MCF 10A (cell line): ENCODE measurements around the gene MAMDC4. TPM values are rescaled to one million over a fixed set of nuclear protein-coding genes. Genes with fewer than 3 reads are reported as not detected.

Experiments
- BruUV-seq: library from RNA; stranded (reverse); fragments of 400-500 nt; replicated peaks from 2 replicates; lab custom pipeline; 2021; lab: Mats Ljungman, UMichigan
- CTCF ChIA-PET: fragments of 300-600 bp; sonication (Branson Sonifier 250); formaldehyde crosslinking; extraction: SDS; loops from one replicate; lab custom pipeline; 2021; ENCODE audit warnings: antibody characterized with exemption, inconsistent platforms; lab: Yijun Ruan, JAX
- POLR2A ChIA-PET: fragments of 300-600, 350-650 bp; sonication (Branson Sonifier 250); formaldehyde crosslinking; extraction: SDS; loops from one replicate; lab custom pipeline; 2020; ENCODE audit warnings: antibody characterized with exemption, inconsistent platforms; lab: Yijun Ruan, JAX
- DNase-seq: peaks from one replicate; pipeline ENCODE4 v3.0.0-alpha.2; 2018; ENCODE audit not compliant: unreplicated experiment
- H3K27ac Mint-ChIP-seq: one replicate; pipeline ENCODE4 v1.8.0; 2022; ENCODE audit warnings: mild to moderate bottlenecking, low read depth, mixed read lengths; ENCODE audit not compliant: unreplicated experiment
- H3K27me3 Mint-ChIP-seq: one replicate; pipeline ENCODE4 v1.8.0; 2022; ENCODE audit warnings: mixed read lengths; ENCODE audit not compliant: insufficient read depth, unreplicated experiment
- H3K36me3 Mint-ChIP-seq: one replicate; pipeline ENCODE4 v1.8.0; 2022; ENCODE audit warnings: mild to moderate bottlenecking, moderate library complexity, mixed read lengths; ENCODE audit not compliant: insufficient read depth, unreplicated experiment
- H3K4me1 Mint-ChIP-seq: one replicate; pipeline ENCODE4 v1.8.0; 2022; ENCODE audit warnings: mixed read lengths; ENCODE audit not compliant: insufficient read depth, unreplicated experiment
- H3K4me3 Mint-ChIP-seq: one replicate; pipeline ENCODE4 v1.8.0; 2022; ENCODE audit warnings: mild to moderate bottlenecking, moderate library complexity, mixed read lengths; ENCODE audit not compliant: unreplicated experiment
- H3K9me3 Mint-ChIP-seq: one replicate; pipeline ENCODE4 v1.8.0; 2022; ENCODE audit warnings: mixed read lengths; ENCODE audit not compliant: unreplicated experiment
- intact Hi-C: fragments of 100-400 bp; cut with micrococcal nuclease; formaldehyde crosslinking; loops from 2 replicates; pipeline ENCODE4 v1.14.1; 2022
- total RNA-seq: library from RNA; stranded (reverse); gene quantifications from 2 replicates; pipeline ENCODE4 v1.2.3, GENCODE V29; 2022
- TF ChIP-seq, protein P1 (sequence below): fragments of 200-600 bp; IDR thresholded peaks from one replicate; pipeline ENCODE4 v1.8.0; 2022; ENCODE audit warnings: antibody characterized with exemption, mild to moderate bottlenecking; ENCODE audit not compliant: unreplicated experiment

The MAMDC4 gene
- total RNA-seq, 1 experiment from 2014 or later: 14.1 TPM

DNA sequence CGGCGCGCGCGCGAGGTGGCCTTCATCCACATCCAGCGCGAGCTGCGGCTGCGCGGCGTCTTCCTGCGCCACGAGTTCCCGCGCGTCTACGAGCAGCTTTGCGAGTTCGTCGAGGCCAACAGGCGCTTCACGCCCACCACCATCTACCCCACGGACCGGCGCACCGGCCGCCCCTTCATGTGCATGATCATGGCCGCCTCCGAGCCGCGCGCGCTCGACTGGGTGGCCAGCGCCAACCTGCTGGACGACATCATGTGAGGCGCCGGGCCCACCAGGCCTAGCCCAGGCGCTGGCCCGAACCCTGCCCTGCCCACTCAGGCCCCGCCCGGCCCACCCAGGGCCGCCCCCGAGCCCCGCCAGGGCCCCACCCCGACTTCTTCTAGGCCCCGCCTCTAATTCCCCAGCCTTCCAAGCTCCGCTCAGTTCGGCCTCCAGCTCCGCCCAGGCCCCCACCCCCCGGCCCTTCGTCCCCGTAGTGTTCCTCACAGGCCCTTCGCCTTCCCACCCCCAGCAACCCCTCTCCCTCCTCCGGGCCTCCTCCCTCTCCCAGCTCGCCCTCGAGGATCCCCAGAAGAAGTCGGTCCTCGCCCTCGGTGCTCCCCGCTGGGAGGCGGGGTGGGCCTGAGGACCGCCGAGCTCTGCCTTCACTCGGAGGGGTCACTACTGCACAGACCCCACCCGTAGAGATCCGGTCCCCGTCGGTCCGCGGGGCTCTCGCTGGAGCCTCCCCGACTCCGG, 4.9 kb upstream of the MAMDC4 start:
- Mint-ChIP-seq H3K27me3 (no peaks in the 10 kb centered on the region), H3K36me3 (peaks cover 37% of the 10 kb centered on the region), H3K27ac (peak overlapping the region; percentile 89), H3K9me3 (no peaks in the 10 kb centered on the region), H3K4me1 (no peaks in the 10 kb centered on the region), H3K4me3 (peak overlapping the region; percentile 96)
- intact Hi-C loops: loop anchor here (10.0 kb wide), 1 partner anchor 98 kb away; the partner anchor contains the start of genes C8G and FBXW5
- BruUV-seq: no TSS peak
- peak; percentile 43 for DNase-seq
- CTCF ChIA-PET: interaction anchor here (0.9 to 1.6 kb wide), 3 partner anchors 35 to 188 kb away, joined by 3 to 4 read pairs (median 3); no protein-coding TSS in a partner anchor
- TF ChIP-seq, protein P1, sequence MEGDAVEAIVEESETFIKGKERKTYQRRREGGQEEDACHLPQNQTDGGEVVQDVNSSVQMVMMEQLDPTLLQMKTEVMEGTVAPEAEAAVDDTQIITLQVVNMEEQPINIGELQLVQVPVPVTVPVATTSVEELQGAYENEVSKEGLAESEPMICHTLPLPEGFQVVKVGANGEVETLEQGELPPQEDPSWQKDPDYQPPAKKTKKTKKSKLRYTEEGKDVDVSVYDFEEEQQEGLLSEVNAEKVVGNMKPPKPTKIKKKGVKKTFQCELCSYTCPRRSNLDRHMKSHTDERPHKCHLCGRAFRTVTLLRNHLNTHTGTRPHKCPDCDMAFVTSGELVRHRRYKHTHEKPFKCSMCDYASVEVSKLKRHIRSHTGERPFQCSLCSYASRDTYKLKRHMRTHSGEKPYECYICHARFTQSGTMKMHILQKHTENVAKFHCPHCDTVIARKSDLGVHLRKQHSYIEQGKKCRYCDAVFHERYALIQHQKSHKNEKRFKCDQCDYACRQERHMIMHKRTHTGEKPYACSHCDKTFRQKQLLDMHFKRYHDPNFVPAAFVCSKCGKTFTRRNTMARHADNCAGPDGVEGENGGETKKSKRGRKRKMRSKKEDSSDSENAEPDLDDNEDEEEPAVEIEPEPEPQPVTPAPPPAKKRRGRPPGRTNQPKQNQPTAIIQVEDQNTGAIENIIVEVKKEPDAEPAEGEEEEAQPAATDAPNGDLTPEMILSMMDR: no peak
- POLR2A ChIA-PET: interaction anchor here (0.6 to 2.6 kb wide), 11 partner anchors 13 to 394 kb away, joined by 3 to 25 read pairs (median 5); partner anchors contain the start of genes EDF1, RABL6, TMEM141 and TUBB4B

- BruUV-seq: no TSS peak
- POLR2A ChIA-PET: interaction anchor here (0.6 to 2.6 kb wide), 19 partner anchors 8 to 562 kb away, joined by 3 to 25 read pairs (median 4); partner anchors contain the start of genes EDF1, FBXW5, RABL6 and TMEM141
- CTCF ChIA-PET: interaction anchor here (0.9 to 1.6 kb wide), 5 partner anchors 35 to 187 kb away, joined by 3 to 4 read pairs (median 3); no protein-coding TSS in a partner anchor
- Mint-ChIP-seq H3K36me3 (peaks cover 35% of the 10 kb centered on the region), H3K27ac (peak overlapping the region; percentile 89), H3K27me3 (no peaks in the 10 kb centered on the region), H3K4me1 (no peaks in the 10 kb centered on the region), H3K9me3 (no peaks in the 10 kb centered on the region), H3K4me3 (peak overlapping the region; percentile 96)
- peak; percentile 92 for DNase-seq
- TF ChIP-seq, protein P1: no peak
- intact Hi-C loops: loop anchor here (10.0 kb wide), 1 partner anchor 97 kb away; the partner anchor contains the start of genes C8G and FBXW5
Measured at GRCh38 chr9:136847826-136848392, 4.2 kb upstream of the MAMDC4 start.

- POLR2A ChIA-PET: interaction anchor here (0.6 to 2.6 kb wide), 17 partner anchors 9 to 562 kb away, joined by 3 to 25 read pairs (median 4); partner anchors contain the start of genes EDF1, FBXW5, RABL6 and TMEM141
- TSS peak; percentile 86 for BruUV-seq
- CTCF ChIA-PET: interaction anchor here (0.9 to 1.6 kb wide), 5 partner anchors 36 to 186 kb away, joined by 3 to 4 read pairs (median 3); no protein-coding TSS in a partner anchor
- peak overlapping the region; percentile 96 for H3K4me3 Mint-ChIP-seq
- H3K36me3 Mint-ChIP-seq: peaks cover 35% of the 10 kb centered on the region
- intact Hi-C loops: loop anchor here (10.0 kb wide), 1 partner anchor 96 kb away; the partner anchor contains the start of genes C8G and FBXW5
- H3K27ac Mint-ChIP-seq: peak overlapping the region; percentile 89
- DNase-seq: peak; percentile 47
- no peaks in the 10 kb centered on the region for H3K9me3 Mint-ChIP-seq
- TF ChIP-seq, protein P1: no peak
- no peaks in the 10 kb centered on the region for H3K27me3 Mint-ChIP-seq
- no peaks in the 10 kb centered on the region for H3K4me1 Mint-ChIP-seq
Measured at GRCh38 chr9:136848393-136849037, 3.6 kb upstream of the MAMDC4 start.
